B cell (primary cell): ENCODE measurements around the gene PRAMEF1. TPM values are rescaled to one million over a fixed set of nuclear protein-coding genes. Genes with fewer than 3 reads are reported as not detected.

ENCODE experiments used
- ATAC-seq: fragments of 200-7000 bp; cut with Tn5 transposase; one replicate; pipeline ENCODE4 v1.10.0; 2021; ENCODE audit warnings: low read depth, mild to moderate bottlenecking, moderate number of reproducible peaks, moderate library complexity
- CTCF ChIA-PET: fragments of 350-600 bp; sonication (Branson Sonifier 250); formaldehyde crosslinking; loops from one replicate; lab custom pipeline; 2021; ENCODE audit warnings: antibody characterized with exemption, inconsistent platforms; lab: Charles Lee
- POLR2A ChIA-PET: fragments of 350-600 bp; sonication (Branson Sonifier 250); formaldehyde crosslinking; loops from one replicate; lab custom pipeline; 2021; ENCODE audit warnings: antibody characterized with exemption; lab: Charles Lee
- DNase-seq: peaks from one replicate; pipeline ENCODE4 v3.0.0; 2013
- H2AFZ ChIP-seq: 2 replicates; pipeline ENCODE4 v1.6.1; 2012; ENCODE audit warnings: mild to moderate bottlenecking, low read depth, low read length; ENCODE audit not compliant: insufficient read depth, poor library complexity, severe bottlenecking
- H3K27ac ChIP-seq, 2 donors: 1 replicate in 1 of 2; 2 replicates in 1 of 2; pipeline ENCODE4 v1.5.1; 2012 to 2013; ENCODE audit warnings: low read length in 2 of 2, mild to moderate bottlenecking in 2 of 2, moderate library complexity in 1 of 2
- H3K27me3 ChIP-seq, 4 experiments: fragments of 200-600 bp in 1 of 4; sonication (generic) in 1 of 4; replicated peaks in 1 of 4; 1 replicate in 2 of 4; 2 replicates in 2 of 4; pipeline versions ENCODE4 v1.6.1 to v1.7.0; 2013 to 2016; ENCODE audit warnings: low read length in 3 of 4, mild to moderate bottlenecking in 2 of 4, mixed read lengths in 1 of 4, moderate library complexity in 1 of 4; ENCODE audit not compliant: insufficient read depth in 4 of 4, control insufficient read depth in 3 of 4; ENCODE audit errors: control extremely low read depth in 1 of 4
- H3K36me3 ChIP-seq, 2 experiments: replicated peaks in 1 of 2; 1 replicate in 1 of 2; 2 replicates in 1 of 2; pipeline versions ENCODE4 v1.6.1 to v1.7.1; 2013; ENCODE audit warnings: low read length in 1 of 2; ENCODE audit not compliant: insufficient read depth in 2 of 2, control insufficient read depth in 1 of 2; ENCODE audit errors: control extremely low read depth in 1 of 2, extremely low read depth in 1 of 2
- H3K4me1 ChIP-seq, 2 donors: fragments of 200-600 bp in 1 of 2; sonication (generic) in 1 of 2; 1 replicate in 1 of 2; 2 replicates in 1 of 2; pipeline versions ENCODE4 v1.5.1 to v1.6.1; 2013 to 2017; ENCODE audit warnings: low read length in 2 of 2; ENCODE audit not compliant: control insufficient read depth in 2 of 2, insufficient read depth in 2 of 2
- H3K4me2 ChIP-seq: replicated peaks from 2 replicates; pipeline ENCODE3; 2012; ENCODE audit warnings: mild to moderate bottlenecking, low read depth, low read length; ENCODE audit not compliant: poor library complexity, severe bottlenecking
- H3K4me3 ChIP-seq, 5 experiments: fragments of 200-600 bp in 1 of 5; sonication (generic) in 1 of 5; 1 replicate in 3 of 5; 2 replicates in 2 of 5; pipeline versions ENCODE4 v1.5.1 to v1.7.0; 2011 to 2016; ENCODE audit warnings: low read length in 4 of 5, mild to moderate bottlenecking in 4 of 5, low read depth in 2 of 5, control low read depth in 1 of 5, moderate library complexity in 1 of 5; ENCODE audit not compliant: insufficient read depth in 1 of 5; ENCODE audit errors: control extremely low read depth in 1 of 5, extremely low read depth in 1 of 5
- H3K79me2 ChIP-seq: fragments of 200-600 bp; sonication (generic); one replicate; pipeline ENCODE4 v1.6.0; 2016; ENCODE audit warnings: low read length; ENCODE audit not compliant: control insufficient read depth, insufficient read depth
- H3K9ac ChIP-seq: fragments of 200-600 bp; sonication (generic); 2 replicates; pipeline ENCODE4 v1.6.1; 2017; ENCODE audit warnings: mild to moderate bottlenecking, low read length, moderate library complexity
- H3K9me3 ChIP-seq, 3 donors: one replicate each; pipeline versions ENCODE4 v1.6.1 to v1.7.1; 2013; ENCODE audit warnings: low read length in 2 of 3; ENCODE audit not compliant: control insufficient read depth in 2 of 3, insufficient read depth in 1 of 3; ENCODE audit errors: control extremely low read depth in 1 of 3
- H4K20me1 ChIP-seq: 2 replicates; pipeline ENCODE4 v1.6.0; 2012; ENCODE audit warnings: mild to moderate bottlenecking, low read length; ENCODE audit not compliant: insufficient read depth, control insufficient read depth, poor library complexity, severe bottlenecking
- H3K27ac Mint-ChIP-seq: one replicate; pipeline ENCODE4 v1.8.0; 2021; ENCODE audit warnings: mixed read lengths
- H3K27me3 Mint-ChIP-seq: one replicate; pipeline ENCODE4 v1.8.0; 2021; ENCODE audit warnings: mixed read lengths
- H3K4me1 Mint-ChIP-seq: one replicate; pipeline ENCODE4 v1.8.0; 2021; ENCODE audit warnings: mixed read lengths
- H3K4me3 Mint-ChIP-seq: one replicate; pipeline ENCODE4 v1.8.0; 2021; ENCODE audit warnings: mixed read lengths
- H3K9me3 Mint-ChIP-seq: one replicate; pipeline ENCODE4 v1.8.0; 2022; ENCODE audit warnings: mixed read lengths; ENCODE audit not compliant: insufficient read depth
- EZH2 ChIP-seq: IDR thresholded peaks from 2 replicates; pipeline ENCODE4 v1.6.1; 2012; ENCODE audit warnings: borderline replicate concordance, low read depth, mild to moderate bottlenecking, moderate library complexity, low read length; ENCODE audit not compliant: insufficient read depth, poor library complexity, severe bottlenecking
- WGBS: methylation state at CpG from one replicate; pipeline ENCODE4 v1.1.5; 2013; ENCODE audit warnings: missing lambda C conversion rate; ENCODE audit not compliant: insufficient coverage; 5-methylcytosine and 5-hydroxymethylcytosine counted together
- intact Hi-C: fragments of 100-400 bp; cut with micrococcal nuclease; formaldehyde crosslinking; loops from one replicate; pipeline ENCODE4 v1.10.0; 2022
- polyA plus RNA-seq: library from polyadenylated mRNA; depleted of rRNA; stranded (reverse); fragments of >200 nt; gene quantifications from 2 replicates; pipeline ENCODE4 v1.2.3, GENCODE V29; 2012
- total RNA-seq, 2 donors: library from RNA; stranded (reverse); fragments of 120-200 nt in 1 of 2; gene quantifications; 1 replicate in 1 of 2; 2 replicates in 1 of 2; pipeline versions ENCODE4 v1.2.3 to v1.2.4, GENCODE V29; 2013 to 2022
- TF ChIP-seq, protein P1 (sequence below): fragments of 200-600 bp; IDR thresholded peaks from one replicate; pipeline ENCODE4 v1.8.0; 2022; ENCODE audit warnings: antibody characterized with exemption, mild to moderate bottlenecking

Gene PRAMEF1
- total and polyA plus RNA-seq, 2 donors (not counting 1 experiment from before 2014, with no cell fraction given) = not detected

DNA sequence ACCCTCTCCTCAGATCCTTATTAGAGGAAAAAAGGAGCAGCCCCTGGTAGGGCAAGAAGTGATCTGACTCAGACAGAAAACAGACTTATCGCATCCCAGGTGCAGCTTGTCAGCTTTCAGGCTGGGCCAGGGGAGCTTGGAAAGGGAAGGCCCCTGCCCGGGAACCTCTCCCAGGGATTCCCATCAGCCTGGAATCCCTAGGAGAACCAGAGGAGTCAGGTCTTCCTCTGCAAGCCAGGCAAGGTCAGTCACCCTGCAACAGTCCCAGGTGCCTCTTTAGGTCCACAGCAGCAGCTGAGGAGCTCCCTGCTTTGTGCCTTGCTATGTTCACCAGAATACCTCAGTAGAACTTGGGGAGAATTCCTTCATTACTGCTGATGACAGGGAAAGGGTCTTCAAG lies 20.6 kb upstream of the PRAMEF1 start:
- no peaks in the 10 kb centered on the region for H3K79me2 ChIP-seq
- ChIA-PET POLR2A (no interaction called here), CTCF (no interaction called here)
- 92% methylated on average over 2 of the region's 2 CpGs for WGBS
- H3K27ac ChIP-seq = no peak overlapping the region
- Mint-ChIP-seq H3K4me1 (no peaks in the 10 kb centered on the region), H3K27ac (no peak overlapping the region), H3K4me3 (no peak overlapping the region), H3K27me3 (peaks cover 34% of the 10 kb centered on the region), H3K9me3 (no peaks in the 10 kb centered on the region)
- no peaks in the 10 kb centered on the region for H3K4me1 ChIP-seq
- ATAC-seq (no peak), DNase-seq (no peak)
- H3K9ac ChIP-seq = no peak overlapping the region
- TF ChIP-seq EZH2 = no peak
- TF ChIP-seq, protein P1, sequence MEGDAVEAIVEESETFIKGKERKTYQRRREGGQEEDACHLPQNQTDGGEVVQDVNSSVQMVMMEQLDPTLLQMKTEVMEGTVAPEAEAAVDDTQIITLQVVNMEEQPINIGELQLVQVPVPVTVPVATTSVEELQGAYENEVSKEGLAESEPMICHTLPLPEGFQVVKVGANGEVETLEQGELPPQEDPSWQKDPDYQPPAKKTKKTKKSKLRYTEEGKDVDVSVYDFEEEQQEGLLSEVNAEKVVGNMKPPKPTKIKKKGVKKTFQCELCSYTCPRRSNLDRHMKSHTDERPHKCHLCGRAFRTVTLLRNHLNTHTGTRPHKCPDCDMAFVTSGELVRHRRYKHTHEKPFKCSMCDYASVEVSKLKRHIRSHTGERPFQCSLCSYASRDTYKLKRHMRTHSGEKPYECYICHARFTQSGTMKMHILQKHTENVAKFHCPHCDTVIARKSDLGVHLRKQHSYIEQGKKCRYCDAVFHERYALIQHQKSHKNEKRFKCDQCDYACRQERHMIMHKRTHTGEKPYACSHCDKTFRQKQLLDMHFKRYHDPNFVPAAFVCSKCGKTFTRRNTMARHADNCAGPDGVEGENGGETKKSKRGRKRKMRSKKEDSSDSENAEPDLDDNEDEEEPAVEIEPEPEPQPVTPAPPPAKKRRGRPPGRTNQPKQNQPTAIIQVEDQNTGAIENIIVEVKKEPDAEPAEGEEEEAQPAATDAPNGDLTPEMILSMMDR = no peak
- H3K9me3 ChIP-seq = no peaks in the 10 kb centered on the region
- peaks cover 0 to 11% (median 0%) of the 10 kb centered on the region in 4 experiments for H3K27me3 ChIP-seq
- H4K20me1 ChIP-seq = no peaks in the 10 kb centered on the region
- H3K36me3 ChIP-seq = no peaks in the 10 kb centered on the region
- H3K4me2 ChIP-seq = no peak overlapping the region
- H2AFZ ChIP-seq = no peak overlapping the region
- intact Hi-C loops = no loop called here
- no peak overlapping the region for H3K4me3 ChIP-seq

DNA sequence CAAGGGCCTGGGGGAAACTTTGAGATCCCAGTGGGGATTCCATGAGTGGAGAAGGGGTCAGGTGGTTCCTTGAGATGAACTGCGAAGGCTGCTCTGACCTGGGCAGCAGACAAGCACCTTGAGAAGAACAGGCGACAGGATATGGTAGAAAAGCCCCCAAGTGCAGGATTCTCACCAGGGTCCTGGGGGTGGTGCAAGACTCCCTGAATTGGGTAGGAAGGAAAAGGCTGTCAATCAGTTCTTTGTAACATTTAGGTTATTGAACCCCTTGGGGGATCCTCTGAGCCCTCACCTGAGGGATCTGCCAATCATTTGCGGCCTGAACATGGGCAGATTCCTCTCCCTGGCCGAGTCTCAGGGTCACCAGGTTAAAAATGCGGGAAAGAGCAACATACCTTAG lies 20.0 kb upstream of the PRAMEF1 start:
- Histone ChIP-seq H4K20me1 (no peaks in the 10 kb centered on the region), H3K27ac (no peak overlapping the region), H3K36me3 (no peaks in the 10 kb centered on the region), H3K4me3 (no peak overlapping the region), H3K79me2 (no peaks in the 10 kb centered on the region), H3K27me3 (peaks cover 0 to 11% (median 0%) of the 10 kb centered on the region in 4 experiments), H2AFZ (no peak overlapping the region), H3K9ac (no peak overlapping the region), H3K4me1 (no peaks in the 10 kb centered on the region), H3K4me2 (no peak overlapping the region), H3K9me3 (no peaks in the 10 kb centered on the region)
- ATAC-seq (no peak), DNase-seq (no peak)
- WGBS = 90% methylated on average over 4 of the region's 5 CpGs
- Mint-ChIP-seq H3K27ac (no peak overlapping the region), H3K4me3 (no peak overlapping the region), H3K9me3 (no peaks in the 10 kb centered on the region), H3K27me3 (peaks cover 34% of the 10 kb centered on the region), H3K4me1 (no peaks in the 10 kb centered on the region)
- TF ChIP-seq EZH2 = no peak
- TF ChIP-seq, protein P1 = no peak
- POLR2A ChIA-PET = no interaction called here
- CTCF ChIA-PET = no interaction called here
- intact Hi-C loops = no loop called here
